K562 (cell line): ENCODE measurements around the gene OST4. TPM values are rescaled to one million over a fixed set of nuclear protein-coding genes. Genes with fewer than 3 reads are reported as not detected.

Source experiments
- ATF1 ChIP-seq, 2 experiments: fragments of 450-650 bp in 1 of 2; IDR thresholded peaks; 2 replicates each; pipeline ENCODE4 v1.6.1; 2016; ENCODE audit warnings: missing compliant biosample characterization in 1 of 2, missing genetic modification characterization in 1 of 2
- CBX2 ChIP-seq: fragments of 200-600 bp; sonication (generic); IDR thresholded peaks from one replicate; pipeline ENCODE4 v1.6.1; 2012; ENCODE audit warnings: mild to moderate bottlenecking, low read length, inconsistent platforms; ENCODE audit not compliant: insufficient read depth, poor library complexity, severe bottlenecking
- EGR1 ChIP-seq: fragments of 450-650 bp; conservative IDR thresholded peaks from 2 replicates; pipeline ENCODE4 v1.6.1; 2017; ENCODE audit warnings: mild to moderate bottlenecking
- EHMT2 ChIP-seq: fragments of 450-650 bp; IDR thresholded peaks from 2 replicates; pipeline ENCODE4 v1.6.1; 2018; ENCODE audit warnings: antibody characterized with exemption
- HCFC1 ChIP-seq: IDR thresholded peaks from 2 replicates; pipeline ENCODE4 v1.6.1; 2012; ENCODE audit warnings: low read depth, low read length, improper control_type of control experiment
- KLF13 ChIP-seq: fragments of 450-650 bp; IDR thresholded peaks from 2 replicates; pipeline ENCODE4 v1.6.1; 2016; ENCODE audit warnings: missing genetic modification characterization, low read depth, mild to moderate bottlenecking, missing compliant biosample characterization, moderate library complexity, borderline replicate concordance
- NFE2 ChIP-seq: IDR thresholded peaks from 2 replicates; pipeline ENCODE4 v1.6.1; 2014; ENCODE audit warnings: antibody characterized with exemption, low read depth
- NUFIP1 ChIP-seq: fragments of 450-650 bp; IDR thresholded peaks from 2 replicates; pipeline ENCODE4 v1.6.1; 2018; ENCODE audit not compliant: partially characterized antibody
- PHF8 ChIP-seq: fragments of 200-600 bp; sonication (generic); IDR thresholded peaks from 2 replicates; pipeline ENCODE4 v1.6.1; 2012; ENCODE audit warnings: mixed run types, mild to moderate bottlenecking, inconsistent platforms, low read length, moderate library complexity, borderline replicate concordance
- SRF ChIP-seq, 2 experiments: fragments of 250-450, 450-650 bp in 1 of 2; sonication (Bioruptor Pico) in 1 of 2; sonication (generic) in 1 of 2; formaldehyde crosslinking; IDR thresholded peaks; 2 replicates each; pipeline versions ENCODE4 v1.5.0 to v1.5.1; 2020 to 2022; ENCODE audit warnings: mild to moderate bottlenecking in 1 of 2, missing genetic modification reagents in 1 of 2
- TCF3 ChIP-seq: sonication (generic); formaldehyde crosslinking; IDR thresholded peaks from 2 replicates; pipeline ENCODE4 v1.4.0; 2020; ENCODE audit warnings: mild to moderate bottlenecking, missing genetic modification reagents
- U2AF2 ChIP-seq: fragments of 200-400 bp; formaldehyde crosslinking; optimal IDR thresholded peaks from 2 replicates; pipeline ENCODE3; 2017; ENCODE audit warnings: low read depth, mild to moderate bottlenecking, low read length
- ZNF764 ChIP-seq: fragments of 250-450 bp; sonication (Bioruptor Pico); IDR thresholded peaks from 2 replicates; pipeline ENCODE4 v1.4.0; 2020; ENCODE audit warnings: low read depth, mild to moderate bottlenecking, moderate library complexity
- polyA plus RNA-seq, 8 experiments: library from polyadenylated mRNA; depleted of rRNA in 4 of 8; stranded (reverse) in 5 of 8; unstranded in 3 of 8; fragments of >200 nt; fragmentation: Nextera tagmentation in 2 of 8; fragmentation: Illumina TruSeq in 1 of 8; extraction: Ambion mirVana in 2 of 8; extraction: Trizol in 1 of 8; gene quantifications; 2 replicates each; pipeline versions ENCODE4 v1.2.1 to v1.2.3, GENCODE V29; 2011 to 2014; ENCODE audit warnings: inconsistent platforms in 1 of 8, missing spikeins in 1 of 8
- total RNA-seq, 7 experiments: library from RNA; depleted of rRNA in 6 of 7; stranded (reverse); fragments of >200 nt in 6 of 7; fragmentation: Illumina TruSeq in 2 of 7; extraction: Trizol in 2 of 7; gene quantifications; 2 replicates each; pipeline versions ENCODE4 v1.2.1 to v1.2.3, GENCODE V29; 2011 to 2021; ENCODE audit warnings: low replicate concordance in 1 of 7
- TF ChIP-seq, protein P1 (sequence below): IDR thresholded peaks from 3 replicates; pipeline ENCODE4 v1.6.1; 2011; ENCODE audit warnings: borderline replicate concordance, mild to moderate bottlenecking; ENCODE audit not compliant: insufficient read length, insufficient read depth
- TF ChIP-seq, protein P2 (sequence below): fragments of 450-650 bp; formaldehyde crosslinking; IDR thresholded peaks from 2 replicates; pipeline ENCODE4 v1.4.0; 2020; ENCODE audit warnings: mild to moderate bottlenecking, moderate library complexity
- TF ChIP-seq, protein P3 (sequence below): fragments of 450-650 bp; IDR thresholded peaks from 2 replicates; pipeline ENCODE4 v1.6.1; 2016; ENCODE audit warnings: missing biosample characterization, missing genetic modification characterization
- TF ChIP-seq, protein P4 (sequence below): IDR thresholded peaks from 2 replicates; pipeline ENCODE4 v1.6.1; 2014; ENCODE audit warnings: antibody characterized with exemption
- TF ChIP-seq, protein P5 (sequence below): fragments of 250-450 bp; sonication (Bioruptor Pico); IDR thresholded peaks from 2 replicates; pipeline ENCODE4 v1.6.1; 2021; ENCODE audit warnings: mild to moderate bottlenecking
- TF ChIP-seq, protein P6 (sequence below): fragments of 450-650 bp; formaldehyde crosslinking; IDR thresholded peaks from 2 replicates; pipeline ENCODE4 v1.4.0; 2022; ENCODE audit warnings: mild to moderate bottlenecking, moderate library complexity

The OST4 gene
- total and polyA plus RNA-seq, 9 of the 15 experiments (the other 6 are each of a cell fraction or from before 2014, with no cell fraction given): 186 to 1,155 (median 355) TPM

DNA sequence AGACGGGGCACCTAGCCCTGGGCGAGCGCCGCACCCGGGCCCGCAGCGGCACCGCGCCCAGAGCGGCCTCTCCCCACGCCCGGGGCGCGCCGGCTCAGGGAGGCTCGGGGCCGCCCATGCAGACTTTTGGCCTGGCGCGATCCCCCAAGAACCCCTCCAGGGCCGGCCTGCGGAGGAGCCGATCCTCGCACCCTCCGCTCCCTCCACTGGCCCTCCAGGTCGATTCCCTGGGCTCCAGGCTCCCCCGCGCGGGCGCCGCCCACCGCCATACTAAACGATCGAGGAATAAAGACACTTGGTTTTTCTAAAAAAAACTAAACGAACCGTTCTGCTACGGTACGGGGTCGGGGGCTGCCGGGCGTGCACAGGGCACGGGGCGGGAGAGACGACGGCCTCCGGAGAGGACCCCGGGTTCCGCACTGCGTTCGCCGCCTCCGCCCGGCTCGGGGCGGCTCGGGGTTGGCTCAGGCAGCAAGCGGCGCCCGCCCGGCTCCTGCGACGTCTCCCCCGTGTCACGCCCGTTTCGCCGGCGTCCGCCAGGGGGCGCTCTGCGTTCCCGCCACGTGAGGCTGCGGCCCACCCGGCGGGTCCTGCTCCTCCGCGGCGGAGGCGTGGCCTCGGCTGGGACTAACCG, 14.8 kb upstream of the OST4 start (continued):
- TF ChIP-seq, protein P1, sequence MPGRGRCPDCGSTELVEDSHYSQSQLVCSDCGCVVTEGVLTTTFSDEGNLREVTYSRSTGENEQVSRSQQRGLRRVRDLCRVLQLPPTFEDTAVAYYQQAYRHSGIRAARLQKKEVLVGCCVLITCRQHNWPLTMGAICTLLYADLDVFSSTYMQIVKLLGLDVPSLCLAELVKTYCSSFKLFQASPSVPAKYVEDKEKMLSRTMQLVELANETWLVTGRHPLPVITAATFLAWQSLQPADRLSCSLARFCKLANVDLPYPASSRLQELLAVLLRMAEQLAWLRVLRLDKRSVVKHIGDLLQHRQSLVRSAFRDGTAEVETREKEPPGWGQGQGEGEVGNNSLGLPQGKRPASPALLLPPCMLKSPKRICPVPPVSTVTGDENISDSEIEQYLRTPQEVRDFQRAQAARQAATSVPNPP: no peak
- TF ChIP-seq EHMT2 (no peak), EGR1 (peak; percentile 76), CBX2 (no peak), KLF13 (tag) (no peak), TCF3 (no peak; the same call in 1 of the 2 replicates), SRF (CRISPR knock-in tag; IDR thresholded peaks at IDR 0.05) (no peak), NFE2 (no peak), HCFC1 (peak; percentile 65), PHF8 (peak; percentile 68; the same call in 1 of the 2 replicates), ATF1 (CRISPR knock-in tag; IDR thresholded peaks at IDR 0.05) (peak; percentile 58; the same call in 1 of the 2 replicates), ATF1 (tag; IDR thresholded peaks at IDR 0.05) (peak; percentile 73), NUFIP1 (no peak), U2AF2 (no peak), ZNF764 (CRISPR knock-in tag) (no peak)
- TF ChIP-seq, protein P2, sequence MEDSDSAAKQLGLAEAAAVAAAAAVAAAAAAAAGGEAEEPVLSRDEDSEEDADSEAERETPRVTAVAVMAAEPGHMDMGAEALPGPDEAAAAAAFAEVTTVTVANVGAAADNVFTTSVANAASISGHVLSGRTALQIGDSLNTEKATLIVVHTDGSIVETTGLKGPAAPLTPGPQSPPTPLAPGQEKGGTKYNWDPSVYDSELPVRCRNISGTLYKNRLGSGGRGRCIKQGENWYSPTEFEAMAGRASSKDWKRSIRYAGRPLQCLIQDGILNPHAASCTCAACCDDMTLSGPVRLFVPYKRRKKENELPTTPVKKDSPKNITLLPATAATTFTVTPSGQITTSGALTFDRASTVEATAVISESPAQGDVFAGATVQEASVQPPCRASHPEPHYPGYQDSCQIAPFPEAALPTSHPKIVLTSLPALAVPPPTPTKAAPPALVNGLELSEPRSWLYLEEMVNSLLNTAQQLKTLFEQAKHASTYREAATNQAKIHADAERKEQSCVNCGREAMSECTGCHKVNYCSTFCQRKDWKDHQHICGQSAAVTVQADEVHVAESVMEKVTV (CRISPR knock-in tag): peak; percentile 33; the same call in 1 of the 2 replicates
- TF ChIP-seq, protein P3, sequence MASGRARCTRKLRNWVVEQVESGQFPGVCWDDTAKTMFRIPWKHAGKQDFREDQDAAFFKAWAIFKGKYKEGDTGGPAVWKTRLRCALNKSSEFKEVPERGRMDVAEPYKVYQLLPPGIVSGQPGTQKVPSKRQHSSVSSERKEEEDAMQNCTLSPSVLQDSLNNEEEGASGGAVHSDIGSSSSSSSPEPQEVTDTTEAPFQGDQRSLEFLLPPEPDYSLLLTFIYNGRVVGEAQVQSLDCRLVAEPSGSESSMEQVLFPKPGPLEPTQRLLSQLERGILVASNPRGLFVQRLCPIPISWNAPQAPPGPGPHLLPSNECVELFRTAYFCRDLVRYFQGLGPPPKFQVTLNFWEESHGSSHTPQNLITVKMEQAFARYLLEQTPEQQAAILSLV: no peak
- TF ChIP-seq, protein P4, sequence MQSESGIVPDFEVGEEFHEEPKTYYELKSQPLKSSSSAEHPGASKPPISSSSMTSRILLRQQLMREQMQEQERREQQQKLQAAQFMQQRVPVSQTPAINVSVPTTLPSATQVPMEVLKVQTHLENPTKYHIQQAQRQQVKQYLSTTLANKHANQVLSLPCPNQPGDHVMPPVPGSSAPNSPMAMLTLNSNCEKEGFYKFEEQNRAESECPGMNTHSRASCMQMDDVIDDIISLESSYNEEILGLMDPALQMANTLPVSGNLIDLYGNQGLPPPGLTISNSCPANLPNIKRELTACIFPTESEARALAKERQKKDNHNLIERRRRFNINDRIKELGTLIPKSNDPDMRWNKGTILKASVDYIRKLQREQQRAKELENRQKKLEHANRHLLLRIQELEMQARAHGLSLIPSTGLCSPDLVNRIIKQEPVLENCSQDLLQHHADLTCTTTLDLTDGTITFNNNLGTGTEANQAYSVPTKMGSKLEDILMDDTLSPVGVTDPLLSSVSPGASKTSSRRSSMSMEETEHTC: peak; percentile 86
- TF ChIP-seq, protein P5, sequence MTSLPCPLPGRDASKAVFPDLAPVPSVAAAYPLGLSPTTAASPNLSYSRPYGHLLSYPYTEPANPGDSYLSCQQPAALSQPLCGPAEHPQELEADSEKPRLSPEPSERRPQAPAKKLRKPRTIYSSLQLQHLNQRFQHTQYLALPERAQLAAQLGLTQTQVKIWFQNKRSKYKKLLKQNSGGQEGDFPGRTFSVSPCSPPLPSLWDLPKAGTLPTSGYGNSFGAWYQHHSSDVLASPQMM (CRISPR knock-in tag): no peak
- TF ChIP-seq, protein P6, sequence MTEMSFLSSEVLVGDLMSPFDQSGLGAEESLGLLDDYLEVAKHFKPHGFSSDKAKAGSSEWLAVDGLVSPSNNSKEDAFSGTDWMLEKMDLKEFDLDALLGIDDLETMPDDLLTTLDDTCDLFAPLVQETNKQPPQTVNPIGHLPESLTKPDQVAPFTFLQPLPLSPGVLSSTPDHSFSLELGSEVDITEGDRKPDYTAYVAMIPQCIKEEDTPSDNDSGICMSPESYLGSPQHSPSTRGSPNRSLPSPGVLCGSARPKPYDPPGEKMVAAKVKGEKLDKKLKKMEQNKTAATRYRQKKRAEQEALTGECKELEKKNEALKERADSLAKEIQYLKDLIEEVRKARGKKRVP: no peak
